ENCODE measurements around the gene CSTF1.
"Not testable (repeated sequence)": the region's sequence is repeated elsewhere in the genome, so short reads cannot be mapped to it uniquely, and the experiment has no call there.

CSTF1 gene

DNA sequence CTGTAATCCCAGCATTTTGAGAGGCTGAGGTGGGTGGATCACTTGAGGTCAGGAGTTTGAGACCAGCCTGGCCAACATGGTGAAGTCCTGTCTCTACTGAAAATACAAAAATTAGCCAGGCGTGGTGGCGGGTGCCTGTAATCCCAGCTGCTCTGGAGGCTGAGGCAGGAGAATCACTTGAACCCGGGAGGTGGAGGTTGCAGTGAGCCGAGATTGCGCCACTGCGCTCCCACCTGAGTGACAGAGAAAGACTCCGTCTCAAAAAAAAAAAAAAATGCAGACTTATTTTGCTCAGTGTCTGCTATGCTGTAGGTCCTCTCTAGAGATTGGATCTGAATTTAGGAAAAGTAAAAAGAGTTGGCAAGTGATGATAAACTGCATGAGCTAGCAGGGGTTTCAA is 18.8 kb downstream of the CSTF1 start:
- not testable (repeated sequence) for DNase-seq

DNA sequence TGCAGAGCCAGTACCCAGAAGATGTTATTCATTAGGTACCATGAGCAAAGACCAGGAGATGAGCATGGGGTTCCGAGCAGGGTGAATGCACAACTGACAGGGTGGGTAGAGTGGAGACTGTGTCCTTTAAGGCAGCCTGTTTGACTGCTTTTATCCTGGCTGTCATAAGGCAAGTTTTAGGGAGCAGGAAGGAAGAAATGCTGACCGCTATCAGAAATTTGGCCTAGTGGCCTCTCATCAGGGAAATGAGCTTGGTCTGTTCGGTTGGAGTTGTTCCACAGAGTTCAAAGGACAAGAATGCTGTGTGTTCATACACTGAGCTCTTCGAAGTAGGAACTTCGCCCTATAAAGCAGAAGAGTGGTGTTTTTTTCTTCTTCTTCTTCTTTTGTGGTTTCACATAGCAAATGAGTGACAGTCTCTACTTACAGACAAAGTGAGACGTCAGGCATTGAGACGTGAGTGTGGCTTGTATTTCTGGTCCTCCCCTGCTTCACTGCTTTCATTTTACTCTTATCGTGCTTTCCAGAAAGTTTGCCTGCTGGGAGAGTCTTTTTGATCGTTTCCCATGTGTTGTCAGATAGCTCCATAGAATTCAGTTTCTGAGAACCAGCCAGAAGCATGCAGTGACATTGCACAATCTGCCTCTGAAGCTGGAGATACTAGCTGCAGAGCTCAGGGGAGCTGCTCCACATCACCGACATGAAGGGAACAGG is 19.5 kb downstream of the CSTF1 start, which contains the start of gene CASS4:
Gene CASS4, plus strand, starts transcription at position 502 of the 714 bp plus-strand sequence. Its CDS starts 199 bp downstream, at position 701.
- peak; percentile 35 for DNase-seq

DNA sequence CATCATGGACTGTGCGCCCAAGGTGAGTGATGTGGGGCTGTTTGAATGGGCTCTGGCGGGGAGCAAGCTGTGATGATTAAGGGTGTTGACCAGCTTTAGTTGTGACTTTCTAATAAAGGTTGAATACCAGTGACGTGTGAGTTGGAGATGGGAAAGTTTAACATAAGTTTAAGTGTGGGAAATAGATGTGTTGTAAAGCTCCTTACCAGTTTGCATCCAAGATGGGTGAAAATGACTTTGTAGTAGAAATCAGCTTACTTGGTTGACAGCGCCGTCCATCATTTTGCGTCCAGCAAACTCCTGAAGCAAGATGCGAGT is 20.0 kb downstream of the CSTF1 start:
- DNase-seq, result no peak

DNA sequence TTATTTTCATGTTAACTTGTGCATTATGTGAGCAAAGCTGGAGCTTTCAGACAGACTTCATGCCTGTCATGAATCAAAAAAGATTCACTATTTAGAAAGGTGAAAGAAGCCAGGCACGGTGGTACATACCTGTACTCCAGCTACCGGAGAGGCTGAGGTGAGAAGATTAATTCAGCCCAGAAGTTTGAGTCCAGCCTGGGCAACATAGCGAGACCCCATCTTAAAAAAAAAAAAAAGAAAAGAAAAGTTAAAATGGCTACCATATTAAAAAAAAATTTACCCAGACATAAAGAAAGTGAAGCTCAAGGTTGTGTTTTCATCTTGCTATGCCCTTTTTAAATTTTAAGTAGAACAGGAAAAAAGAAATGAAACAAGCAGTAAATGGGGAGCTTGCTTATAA is 20.5 kb downstream of the CSTF1 start:
- no peak for DNase-seq

DNA sequence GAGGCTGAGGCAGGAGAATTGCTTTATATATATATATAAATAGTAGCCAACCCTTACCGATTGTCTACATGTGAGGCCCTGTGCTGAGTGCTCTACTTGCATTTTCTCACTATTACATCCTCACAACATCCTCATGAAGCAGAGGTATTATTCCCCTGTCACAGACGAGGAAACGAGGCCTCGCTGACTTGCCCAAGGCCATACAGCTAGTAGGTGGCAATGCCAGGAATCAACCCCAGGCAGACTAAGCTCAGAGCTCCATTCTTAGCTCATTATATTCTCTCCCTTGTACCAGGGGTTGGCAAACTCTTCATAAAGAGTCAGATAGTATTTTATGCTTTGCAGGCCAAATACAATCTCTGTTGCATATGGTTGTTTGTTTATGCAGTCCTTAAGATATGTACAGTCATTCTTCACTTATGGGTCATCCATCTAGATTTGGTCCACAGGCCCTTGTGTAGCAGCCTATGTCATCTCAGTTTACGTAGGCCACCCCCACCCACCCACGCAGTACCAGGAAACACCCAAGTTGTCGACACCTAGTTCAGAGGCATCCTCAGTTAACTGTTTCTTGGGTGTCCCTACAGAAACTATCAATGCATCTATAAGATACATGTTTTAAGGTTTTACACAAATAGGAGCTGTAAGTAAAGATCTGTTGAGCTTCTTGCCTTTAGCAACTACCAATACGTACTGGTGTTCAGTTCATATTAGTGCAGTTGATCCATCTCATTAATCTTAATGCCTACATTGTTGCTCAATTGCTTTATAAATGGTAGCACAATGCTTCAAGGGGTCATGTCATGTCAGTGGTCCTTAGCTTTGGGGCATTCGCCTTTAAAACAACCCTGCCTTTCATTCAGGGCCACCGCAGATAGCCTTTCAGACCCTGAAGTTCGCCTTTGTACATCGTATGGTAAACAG is 22.7 kb downstream of the CSTF1 start:
- DNase-seq, result peak; percentile 77

DNA sequence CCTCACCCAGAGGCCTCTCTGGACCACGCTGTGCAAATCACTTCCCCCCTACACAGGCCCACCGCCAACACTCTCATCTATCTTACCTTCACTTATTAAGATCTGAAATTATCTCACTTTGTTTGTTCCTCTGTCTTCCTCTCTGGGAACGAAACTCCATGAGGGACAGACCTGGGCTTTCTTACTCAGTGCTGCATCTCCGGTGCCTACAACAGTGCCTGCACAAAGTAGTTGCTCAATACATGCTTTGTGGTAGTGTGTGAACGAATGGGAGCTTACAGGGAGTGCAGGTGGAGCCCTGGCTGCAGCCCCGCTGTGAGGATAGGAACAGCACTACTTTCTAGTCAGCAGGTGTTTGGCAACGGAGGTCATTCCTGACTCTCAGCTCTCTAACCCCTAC is 25.0 kb downstream of the CSTF1 start:
- no peak for DNase-seq

DNA sequence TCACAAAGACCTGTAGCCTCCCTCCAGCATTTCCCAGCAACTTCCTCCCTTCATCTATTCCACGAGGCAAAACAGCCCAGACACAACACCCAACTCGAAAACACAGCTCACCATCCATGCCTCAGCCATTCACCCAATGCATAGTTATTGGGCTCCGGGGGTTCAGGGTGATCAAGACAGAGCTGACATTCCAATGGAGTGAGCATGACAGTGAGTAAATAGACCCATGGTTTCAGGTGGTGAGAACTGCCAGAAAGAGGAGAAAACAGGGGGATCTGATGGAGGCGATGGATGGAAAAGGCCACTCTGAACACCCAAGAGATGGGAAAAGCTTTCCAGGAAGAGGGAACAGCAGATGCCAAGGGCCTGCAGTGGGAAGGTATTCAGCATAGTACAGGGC is 25.5 kb downstream of the CSTF1 start:
- DNase-seq, result no peak

DNA sequence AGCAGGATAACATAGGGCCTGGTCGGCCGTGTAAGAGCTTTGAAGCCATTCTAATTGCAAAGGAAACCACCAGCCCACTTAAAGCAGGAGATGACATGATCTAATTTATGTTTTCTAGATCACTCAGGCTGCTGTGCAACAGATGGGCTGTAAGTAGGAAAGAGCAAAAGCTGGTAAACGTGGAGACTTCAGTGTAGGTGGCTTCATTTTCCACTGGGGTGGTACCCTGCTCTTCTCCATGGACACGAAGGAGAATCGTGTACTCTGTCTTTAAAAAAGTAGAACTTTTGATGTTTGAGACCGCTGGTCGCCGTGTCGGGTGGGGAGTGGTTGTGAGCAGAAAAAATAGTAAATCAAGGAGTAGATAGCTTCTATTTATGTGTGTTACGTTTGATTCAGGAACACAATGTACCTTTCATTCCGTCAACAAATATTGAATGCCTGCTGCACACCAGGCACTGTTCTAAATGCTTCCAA is 26.0 kb downstream of the CSTF1 start:
- peak; percentile 19 for DNase-seq

DNA sequence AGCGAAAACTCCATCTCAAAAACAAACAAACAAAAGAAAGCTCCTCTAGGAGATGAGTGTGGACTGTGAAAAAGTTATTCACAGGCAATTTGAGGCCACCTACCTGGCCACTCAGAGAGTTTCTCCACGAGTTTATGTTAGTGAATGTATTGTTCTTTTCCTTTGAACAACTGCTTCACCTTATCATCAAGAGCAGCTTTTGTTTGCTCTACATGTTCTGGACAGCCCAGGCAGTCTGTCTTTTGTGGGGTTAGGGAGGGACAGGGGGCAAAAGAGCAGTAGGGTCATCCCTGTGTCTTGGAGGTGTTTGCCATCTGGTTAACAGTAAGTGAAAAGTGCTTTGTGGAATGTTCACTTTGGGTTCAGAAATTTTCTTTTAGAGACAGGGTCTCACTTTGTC is 27.6 kb downstream of the CSTF1 start:
- DNase-seq, result no peak

DNA sequence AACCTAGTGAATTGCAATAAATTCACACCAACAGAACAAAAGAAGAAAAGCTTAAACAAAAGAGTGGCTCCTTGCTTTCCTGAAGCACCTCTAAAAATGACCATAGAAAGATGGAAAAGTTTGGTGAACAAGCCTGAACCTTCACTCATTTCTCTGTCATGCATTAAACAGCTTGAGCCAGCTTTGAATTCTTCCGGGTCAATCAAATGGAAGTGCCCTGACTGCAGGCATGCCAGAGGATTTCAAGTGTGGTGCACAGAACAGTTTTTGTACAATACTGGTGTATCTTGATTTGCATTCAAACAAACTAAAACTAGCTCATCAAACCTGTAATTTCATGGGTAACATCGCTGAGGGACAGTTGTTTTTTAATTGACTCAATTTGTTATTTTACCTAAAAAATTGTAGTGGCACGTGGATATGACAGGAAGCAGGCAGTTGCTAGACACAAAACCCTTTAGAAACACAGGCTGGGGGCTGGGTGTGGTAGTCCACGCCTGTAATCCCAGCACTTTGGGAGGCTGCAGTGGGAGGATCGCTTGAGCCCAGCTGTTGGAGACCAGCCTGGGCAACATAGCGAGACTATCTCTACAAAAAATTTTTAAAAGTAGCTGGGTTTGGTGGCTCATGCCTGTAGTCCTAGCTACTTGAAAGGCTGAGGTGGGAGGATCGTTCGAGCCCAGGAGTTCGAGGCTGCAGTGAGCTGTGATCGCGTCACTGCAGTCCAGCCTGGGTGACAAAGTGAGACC is 28.7 kb downstream of the CSTF1 start:
- DNase-seq, result no peak

DNA sequence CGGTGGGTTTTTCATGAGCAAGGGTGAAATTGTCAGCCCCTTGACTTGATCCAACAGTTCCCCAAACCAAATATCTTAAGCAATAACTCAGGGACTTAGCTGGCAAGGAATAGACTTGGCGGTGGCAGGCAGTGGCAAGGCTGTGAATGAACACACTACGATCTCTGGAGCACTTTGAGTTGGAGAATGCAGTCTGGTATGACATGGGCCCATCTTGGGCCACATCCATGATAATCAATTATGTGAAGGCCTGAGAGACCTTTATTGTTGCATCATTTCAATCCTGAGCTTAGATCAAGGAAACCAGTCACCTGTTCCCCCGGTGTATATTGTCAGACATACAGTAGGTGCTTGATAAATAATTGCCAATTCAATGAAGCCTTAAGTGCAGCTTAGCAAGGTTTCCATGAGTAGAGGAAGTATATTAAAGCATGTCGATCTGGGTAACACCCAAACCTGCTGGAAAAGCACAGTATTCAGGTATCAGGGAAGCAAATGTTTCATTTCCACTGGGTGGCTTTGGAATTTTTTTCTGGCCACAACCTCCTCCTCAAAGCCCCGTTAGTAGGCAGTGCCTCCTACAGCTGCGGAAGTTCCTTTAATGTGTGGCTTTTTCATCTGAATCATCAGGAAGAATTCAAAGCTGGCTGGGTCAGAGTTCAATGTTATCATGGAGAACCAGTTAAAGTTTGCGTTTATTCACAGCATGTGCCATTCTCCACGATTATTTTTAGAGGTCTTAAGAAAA is 29.8 kb downstream of the CSTF1 start:
- no peak for DNase-seq

DNA sequence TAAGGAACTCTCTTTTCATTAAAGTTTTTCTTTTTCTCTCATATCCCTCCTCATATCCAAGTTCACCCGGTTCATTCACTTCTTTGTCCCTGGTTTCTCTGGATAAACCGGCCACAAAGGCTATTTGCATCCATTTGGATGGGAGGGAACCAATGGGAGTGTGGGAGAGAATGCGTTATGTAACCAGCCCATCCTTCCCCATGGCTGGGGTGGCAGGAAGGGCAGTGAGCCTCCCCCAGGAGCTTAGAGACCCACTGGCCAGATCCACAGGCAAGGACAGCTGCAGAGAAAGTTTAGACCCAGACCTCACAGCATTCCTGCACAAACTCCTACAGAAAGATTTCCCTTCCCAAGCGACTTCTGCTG is 30.4 kb downstream of the CSTF1 start:
- no peak for DNase-seq

DNA sequence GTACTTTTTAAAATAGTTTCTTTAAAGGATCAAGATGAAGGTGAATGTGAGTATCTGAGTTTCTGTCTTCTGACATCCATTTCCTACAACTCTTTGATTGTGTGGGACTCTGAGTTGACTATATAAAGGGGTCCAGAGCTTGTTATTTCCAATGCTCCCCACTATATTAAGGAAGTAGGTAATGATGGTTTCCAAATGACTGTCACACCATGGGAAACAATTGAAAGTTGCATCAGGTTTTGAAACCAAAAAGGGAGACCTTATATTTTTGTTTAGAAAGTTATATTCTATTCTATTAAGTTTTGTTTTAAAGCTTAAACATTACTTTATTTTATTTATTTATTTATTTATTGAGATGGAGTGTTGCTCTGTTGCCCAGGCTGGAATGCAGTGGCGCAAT is 30.8 kb downstream of the CSTF1 start:
- DNase-seq, result no peak

DNA sequence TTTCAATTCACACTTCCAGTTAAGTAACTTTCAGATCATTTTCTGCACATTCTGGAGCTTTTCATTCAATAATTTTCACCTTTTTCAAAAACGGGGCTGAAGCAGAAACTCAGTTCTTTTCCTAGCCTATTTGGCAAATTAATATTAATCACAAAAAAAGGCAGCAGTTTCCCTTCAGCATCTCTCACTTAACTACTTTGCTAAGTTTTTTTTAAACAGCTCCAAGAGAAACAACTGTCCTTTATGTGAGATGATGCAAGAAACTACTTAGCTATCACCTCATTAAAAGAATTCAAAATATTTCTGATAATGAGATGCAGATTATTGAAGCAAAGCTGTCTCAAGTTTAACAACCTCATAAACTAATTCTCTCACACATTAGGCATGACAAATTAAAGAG is 31.4 kb downstream of the CSTF1 start:
- no peak for DNase-seq

DNA sequence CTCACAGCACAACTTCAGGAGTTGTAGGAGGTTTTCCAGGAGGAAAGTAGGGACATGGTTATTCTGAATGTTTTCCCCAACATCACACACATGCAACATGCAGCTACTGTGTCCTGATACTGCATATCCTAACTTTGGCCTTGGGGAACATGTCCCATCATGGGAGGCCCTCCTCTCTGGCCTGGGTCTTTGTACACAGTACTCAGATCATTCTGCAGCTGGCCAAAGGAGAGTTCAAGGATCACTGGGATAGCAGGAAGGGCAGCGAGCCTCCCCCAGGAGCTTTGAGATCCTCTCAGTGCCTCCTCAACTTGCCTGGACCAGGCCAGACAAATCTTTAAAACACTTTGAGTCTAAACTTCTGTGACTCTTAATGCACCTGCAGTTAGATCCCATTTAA is 32.5 kb downstream of the CSTF1 start:
- DNase-seq, result no peak

DNA sequence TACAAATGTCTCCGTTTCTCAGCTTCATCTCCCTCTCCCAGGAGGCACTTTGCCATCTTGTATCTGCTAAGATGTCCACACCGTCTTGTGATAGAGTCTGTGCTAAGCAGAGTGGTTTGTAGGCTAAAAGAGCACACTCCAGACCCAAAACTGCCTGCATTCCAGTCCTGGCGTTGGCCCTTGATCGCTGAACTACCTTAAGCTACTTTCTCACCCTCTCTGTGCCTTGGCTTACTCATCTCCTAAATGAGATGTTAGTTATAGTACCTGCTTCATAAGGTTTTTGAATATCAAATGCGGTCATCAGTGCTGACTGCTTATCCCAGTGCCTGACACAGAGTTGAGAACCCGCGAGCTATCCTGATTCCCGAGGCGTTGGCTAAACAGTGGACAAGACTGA is 33.6 kb downstream of the CSTF1 start:
- DNase-seq, result no peak

DNA sequence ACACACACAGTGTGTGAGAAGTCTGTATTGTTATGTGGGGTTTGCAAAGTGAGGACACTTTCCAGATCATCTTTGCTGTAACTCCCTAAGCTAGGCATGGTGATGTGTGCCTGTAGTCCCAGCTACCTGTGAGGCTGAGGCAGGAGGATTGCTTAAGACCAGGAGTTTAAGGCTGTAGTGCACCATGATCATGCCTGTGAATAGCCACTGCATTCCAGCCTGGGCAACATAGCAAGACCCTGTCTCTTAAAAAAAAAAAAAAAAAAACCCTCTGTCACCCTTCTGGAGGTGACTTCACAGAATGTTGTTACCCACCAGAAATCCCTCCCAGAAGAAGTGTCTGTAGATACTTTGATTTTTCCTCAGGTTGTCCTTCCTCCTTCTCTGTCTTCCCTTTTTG is 34.5 kb downstream of the CSTF1 start:
- DNase-seq, result no peak

DNA sequence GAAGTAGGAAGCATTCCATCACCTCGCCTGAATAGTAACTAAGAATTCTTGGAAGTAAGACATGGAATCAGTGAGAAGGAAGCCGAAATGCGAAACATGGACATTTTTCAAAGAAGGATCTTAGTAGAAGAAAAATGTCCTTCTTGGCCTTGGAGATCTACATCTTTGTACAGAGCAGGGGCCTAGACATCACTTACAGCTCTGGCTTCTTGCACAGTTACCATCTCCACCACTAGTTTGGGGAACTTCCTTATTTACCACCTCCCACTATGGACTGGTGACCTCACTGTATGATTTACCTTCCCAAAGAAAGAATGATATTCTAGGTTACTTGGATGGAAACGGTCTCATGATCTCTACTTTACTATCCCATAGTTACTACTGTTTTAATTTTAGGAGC is 35.4 kb downstream of the CSTF1 start:
- no peak for DNase-seq

DNA sequence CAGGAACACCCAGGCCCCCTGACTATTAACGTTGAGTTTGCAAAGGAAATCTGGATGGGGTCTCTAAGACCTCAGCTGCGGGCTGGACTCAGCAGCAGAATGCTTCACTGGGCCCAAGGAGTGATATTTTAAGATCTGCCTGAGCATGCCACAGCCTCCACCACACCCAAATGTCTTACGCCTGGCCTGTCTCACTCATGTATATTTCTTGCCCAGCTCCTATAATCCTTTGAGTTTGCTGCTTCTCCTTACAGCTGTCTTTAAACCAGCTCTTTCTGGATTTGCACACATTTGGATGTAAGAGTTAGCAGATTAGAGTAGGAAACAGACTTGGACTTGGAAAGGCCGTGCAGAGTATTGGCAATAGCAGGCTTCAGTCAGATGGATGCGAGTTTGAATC is 36.0 kb downstream of the CSTF1 start:
- no peak for DNase-seq

DNA sequence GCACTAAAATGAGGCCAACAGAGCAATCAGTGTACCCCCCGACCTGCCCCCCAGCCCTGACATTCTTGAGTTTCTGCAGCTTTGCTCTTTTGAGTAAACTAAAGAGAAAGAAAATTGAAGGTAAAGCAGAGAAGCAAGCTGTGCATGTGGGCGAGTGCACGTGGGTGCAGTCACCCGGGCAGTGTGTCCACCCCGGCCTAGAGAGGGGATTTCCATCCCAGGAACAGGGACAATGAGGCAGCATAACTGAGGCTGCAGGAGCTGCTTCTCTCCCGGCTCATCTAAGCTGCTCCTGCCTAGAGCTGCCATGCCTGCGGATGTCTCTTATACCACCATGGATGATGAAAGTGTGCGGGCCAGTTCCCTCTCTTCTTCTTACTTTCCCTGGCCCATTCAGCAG is 36.4 kb downstream of the CSTF1 start:
- DNase-seq, result no peak

DNA sequence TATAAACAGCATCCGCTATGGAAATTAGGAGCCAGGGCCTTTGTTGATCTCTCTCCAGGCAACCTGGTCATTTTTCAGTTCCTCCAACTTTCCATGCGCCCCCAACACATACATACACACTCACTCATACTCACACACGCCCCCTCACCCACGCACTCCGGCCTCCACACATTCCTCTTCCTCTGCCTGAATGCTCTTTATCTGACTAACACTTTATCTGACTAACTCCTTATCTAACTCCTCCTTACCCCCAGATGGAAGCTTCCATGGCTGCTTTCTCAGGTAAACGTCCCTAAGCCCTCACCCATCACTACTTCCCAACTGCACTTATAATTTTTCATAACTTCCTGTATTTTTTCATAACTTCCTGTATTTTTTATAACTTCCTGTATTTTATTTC is 37.1 kb downstream of the CSTF1 start:
- DNase-seq, result peak; percentile 65

DNA sequence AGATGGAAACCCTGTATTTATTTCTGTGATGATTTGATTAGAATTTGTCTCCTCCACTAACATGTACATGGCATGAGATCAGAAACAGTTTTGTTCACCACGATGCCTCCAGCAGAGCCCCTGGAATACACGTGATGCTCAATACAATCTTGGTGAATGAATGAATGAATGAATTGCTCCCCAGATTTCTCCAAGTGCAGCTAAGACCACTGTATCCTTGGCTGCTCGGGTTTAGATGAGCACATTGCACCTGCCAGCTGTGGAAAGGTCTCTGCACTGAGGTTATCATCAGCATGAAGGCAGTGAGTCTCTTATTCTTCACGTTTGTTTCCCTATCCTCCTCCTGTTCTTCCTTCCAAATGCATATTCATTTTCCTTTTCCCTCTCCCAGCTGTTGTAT is 37.5 kb downstream of the CSTF1 start:
- no peak for DNase-seq

DNA sequence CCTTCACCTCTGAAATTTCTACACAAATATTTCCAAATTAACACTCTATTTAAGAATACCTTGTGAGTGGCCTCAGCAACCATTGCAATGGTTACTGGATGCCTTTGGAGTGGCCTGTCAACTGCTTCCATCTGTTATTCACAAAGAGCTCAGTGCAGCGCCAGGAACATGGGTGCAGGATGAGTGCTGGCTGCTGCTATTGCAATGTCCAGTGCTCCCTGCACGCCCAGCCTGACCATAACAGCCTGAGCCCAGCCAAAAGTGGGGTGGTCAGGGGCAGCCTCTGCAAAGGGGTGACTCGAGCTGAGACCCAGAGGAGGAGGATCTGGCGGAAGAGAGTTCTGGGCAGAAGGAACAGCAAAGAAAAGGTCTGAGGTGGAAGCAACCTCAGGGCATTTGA is 38.0 kb downstream of the CSTF1 start:
- no peak for DNase-seq

Data from activated naive CD4-positive, alpha-beta T cell treated with Interleukin-2 at 50 U/mL for 16 hours (primary cell).